ENCODE data around the gene STEAP1B. TPM values are rescaled to one million over a fixed set of nuclear protein-coding genes. Genes with fewer than 3 reads are reported as not detected.

STEAP1B gene
- total RNA-seq, 1 donor from 2014 or later = 0.17 TPM

GRCh38 chr7:22403344-22403743, 96.6 kb downstream of the STEAP1B start:
- no peak for TF ChIP-seq CTCF (conservative IDR thresholded peaks at IDR 0.05; ENCODE audit: low read depth, low read length)
- no peak for DNase-seq (ENCODE audit: low read depth)
- no peak overlapping the region for H3K4me3 ChIP-seq (ENCODE audit: low read depth, low read length)

- no peak overlapping the region for H3K4me3 ChIP-seq (ENCODE audit: low read depth, low read length)
- DNase-seq (ENCODE audit: low read depth) = no peak
- TF ChIP-seq CTCF (conservative IDR thresholded peaks at IDR 0.05; ENCODE audit: low read depth, low read length) = no peak
Observed at GRCh38 chr7:22402250-22402649, 97.7 kb downstream of the STEAP1B start.

- no peak overlapping the region for H3K4me3 ChIP-seq (ENCODE audit: low read depth, low read length)
- TF ChIP-seq CTCF (conservative IDR thresholded peaks at IDR 0.05; ENCODE audit: low read depth, low read length) = no peak
- DNase-seq (ENCODE audit: low read depth) = no peak
Observed at GRCh38 chr7:22400936-22401553, 98.9 kb downstream of the STEAP1B start.

- TF ChIP-seq CTCF (conservative IDR thresholded peaks at IDR 0.05; ENCODE audit: low read depth, low read length) = no peak
- H3K4me3 ChIP-seq (ENCODE audit: low read depth, low read length) = no peak overlapping the region
- no peak for DNase-seq (ENCODE audit: low read depth)
Observed at GRCh38 chr7:22400150-22400814, 99.7 kb downstream of the STEAP1B start.

- no peak overlapping the region for H3K4me3 ChIP-seq (ENCODE audit: low read depth, low read length)
- DNase-seq (ENCODE audit: low read depth) = no peak
- no peak for TF ChIP-seq CTCF (conservative IDR thresholded peaks at IDR 0.05; ENCODE audit: low read depth, low read length)
Observed at GRCh38 chr7:22399546-22399945, 100.4 kb downstream of the STEAP1B start.

- DNase-seq (ENCODE audit: low read depth) = no peak
- H3K4me3 ChIP-seq (ENCODE audit: low read depth, low read length) = no peak overlapping the region
- no peak for TF ChIP-seq CTCF (conservative IDR thresholded peaks at IDR 0.05; ENCODE audit: low read depth, low read length)
Observed at GRCh38 chr7:22399091-22399490, 100.9 kb downstream of the STEAP1B start.

- TF ChIP-seq CTCF (conservative IDR thresholded peaks at IDR 0.05; ENCODE audit: low read depth, low read length) = no peak
Observed at GRCh38 chr7:22397981-22398380, 102.0 kb downstream of the STEAP1B start.

More at GRCh38 chr7:22397981-22398380, 102.0 kb downstream of the STEAP1B start:
- H3K4me3 ChIP-seq (ENCODE audit: low read depth, low read length) = no peak overlapping the region
- no peak for DNase-seq (ENCODE audit: low read depth)

All from epithelial cell of proximal tubule (primary cell).